Measurements from ENCODE around the gene TEAD1. TPM values are rescaled to one million over a fixed set of nuclear protein-coding genes. Genes with fewer than 3 reads are reported as not detected.

Gene TEAD1
- polyA plus RNA-seq, 1 experiment, result 79.2 TPM

DNA sequence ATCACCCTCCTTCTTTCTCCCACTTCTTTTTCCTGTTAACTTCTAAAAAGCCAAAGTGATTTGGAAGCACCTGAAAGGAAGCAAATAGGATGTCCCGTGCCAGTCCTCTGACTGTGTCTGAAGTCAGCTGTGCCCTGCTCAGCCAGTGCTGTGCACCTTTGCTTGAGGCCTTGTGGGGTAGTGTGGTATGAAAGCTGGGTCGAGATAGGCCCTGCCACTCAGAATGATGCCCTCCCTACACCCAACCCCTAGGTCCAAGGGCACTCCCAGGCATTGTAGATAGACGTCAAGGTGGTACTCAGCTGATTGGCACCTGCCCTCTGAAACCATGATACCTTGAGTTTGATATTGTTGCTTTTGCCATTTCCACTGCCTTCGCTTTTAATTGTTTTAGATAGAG, 251.3 kb downstream of the TEAD1 start:
- no peak for TF ChIP-seq CTCF (IDR thresholded peaks at IDR 0.05; ENCODE audit: insufficient read depth, low read depth, low read length)
- Histone ChIP-seq H3K27me3 (ENCODE audit: control insufficient read depth, insufficient read depth, low read length) (no peaks in the 10 kb centered on the region), H3K4me3 (ENCODE audit: low read depth, low read length) (no peak overlapping the region), H3K36me3 (ENCODE audit: control insufficient read depth, insufficient read depth, low read length) (peaks cover 9% of the 10 kb centered on the region)
- no peak for DNase-seq (ENCODE audit: low read depth)
- POLR2A ChIA-PET, result no interaction called here
- CTCF ChIA-PET, result interaction anchor here (2.8 kb wide), 1 partner anchor 11 kb away, joined by 14 read pairs; no protein-coding TSS in a partner anchor

- H3K4me3 ChIP-seq (ENCODE audit: low read depth, low read length), result no peak overlapping the region
- ChIA-PET POLR2A (no interaction called here), CTCF (interaction anchor here (1.5 to 2.8 kb wide), 3 partner anchors 10 to 225 kb away, joined by 3 to 14 read pairs (median 5); no protein-coding TSS in a partner anchor)
- no peak for TF ChIP-seq CTCF (IDR thresholded peaks at IDR 0.05; ENCODE audit: insufficient read depth, low read depth, low read length)
- no peak for DNase-seq (ENCODE audit: low read depth)
- H3K36me3 ChIP-seq (ENCODE audit: control insufficient read depth, insufficient read depth, low read length), result peaks cover 11% of the 10 kb centered on the region
- H3K27me3 ChIP-seq (ENCODE audit: control insufficient read depth, insufficient read depth, low read length), result no peaks in the 10 kb centered on the region
Observed at GRCh38 chr11:12927221-12927620, 253.0 kb downstream of the TEAD1 start.

DNA sequence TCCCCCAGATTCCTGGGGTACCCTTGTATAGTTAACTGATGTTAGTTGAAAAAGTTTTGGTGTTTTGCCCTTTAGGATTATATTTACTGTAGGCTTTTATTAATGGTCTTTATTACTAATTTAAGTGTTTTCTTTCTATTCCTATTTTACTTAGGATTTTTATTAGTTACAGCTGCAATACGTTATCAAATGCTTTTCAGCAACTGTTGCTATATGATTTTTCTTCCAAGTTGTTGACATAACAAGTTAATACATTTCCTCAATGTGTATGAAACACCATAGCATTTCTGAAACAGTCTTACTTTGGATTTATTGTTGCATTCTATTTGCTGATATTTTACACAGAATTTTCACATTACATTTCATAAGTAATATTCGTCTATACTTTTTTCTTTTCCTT, 253.7 kb downstream of the TEAD1 start:
- ChIA-PET POLR2A (no interaction called here), CTCF (interaction anchor here (1.5 to 2.8 kb wide), 3 partner anchors 10 to 224 kb away, joined by 3 to 14 read pairs (median 5); no protein-coding TSS in a partner anchor)
- no peak for TF ChIP-seq CTCF (IDR thresholded peaks at IDR 0.05; ENCODE audit: insufficient read depth, low read depth, low read length)
- Histone ChIP-seq H3K36me3 (ENCODE audit: control insufficient read depth, insufficient read depth, low read length) (peaks cover 11% of the 10 kb centered on the region), H3K27me3 (ENCODE audit: control insufficient read depth, insufficient read depth, low read length) (no peaks in the 10 kb centered on the region), H3K4me3 (ENCODE audit: low read depth, low read length) (no peak overlapping the region)
- DNase-seq (ENCODE audit: low read depth), result no peak

- TF ChIP-seq CTCF (IDR thresholded peaks at IDR 0.05; ENCODE audit: insufficient read depth, low read depth, low read length), result no peak
- CTCF ChIA-PET, result interaction anchor here (1.3 kb wide), 1 partner anchor 16 kb away, joined by 5 read pairs; no protein-coding TSS in a partner anchor
- no peak for DNase-seq (ENCODE audit: low read depth)
- Histone ChIP-seq H3K36me3 (ENCODE audit: control insufficient read depth, insufficient read depth, low read length) (peaks cover 4% of the 10 kb centered on the region), H3K4me3 (ENCODE audit: low read depth, low read length) (no peak overlapping the region), H3K27me3 (ENCODE audit: control insufficient read depth, insufficient read depth, low read length) (no peaks in the 10 kb centered on the region)
- POLR2A ChIA-PET, result no interaction called here
Observed at GRCh38 chr11:12930850-12931249, 256.6 kb downstream of the TEAD1 start.

- DNase-seq (ENCODE audit: low read depth), result no peak
- Histone ChIP-seq H3K4me3 (ENCODE audit: low read depth, low read length) (no peak overlapping the region), H3K36me3 (ENCODE audit: control insufficient read depth, insufficient read depth, low read length) (peaks cover 5% of the 10 kb centered on the region), H3K27me3 (ENCODE audit: control insufficient read depth, insufficient read depth, low read length) (no peaks in the 10 kb centered on the region)
- no peak for TF ChIP-seq CTCF (IDR thresholded peaks at IDR 0.05; ENCODE audit: insufficient read depth, low read depth, low read length)
- CTCF ChIA-PET, result no interaction called here
- POLR2A ChIA-PET, result no interaction called here
Observed at GRCh38 chr11:12932485-12932884, 258.3 kb downstream of the TEAD1 start.

All from BJ (cell line).